Measurements from ENCODE around the gene SARDH. TPM values are rescaled to one million over a fixed set of nuclear protein-coding genes. Genes with fewer than 3 reads are reported as not detected.

SARDH gene
- total RNA-seq, 4 donors from 2014 or later, result 0.10 to 0.29 TPM; not detected in 2

- no peak overlapping the region for H3K4me3 ChIP-seq (ENCODE audit: low read depth, poor library complexity, severe bottlenecking)
- DNase-seq (ENCODE audit: low spot score in 2 of 2), result no peak
- intact Hi-C loops (cut with DNase I; ENCODE audit: low total_unique reads), result no loop called here
- WGBS, 2 donors, result 82% methylated on average over 30 to 31 of the region's 32 CpGs
- TF ChIP-seq CTCF (IDR thresholded peaks at IDR 0.05), result no peak
- TF ChIP-seq POLR2A (IDR thresholded peaks at IDR 0.05), result no peak
Measured at GRCh38 chr9:133711428-133712220, 26.5 kb downstream of the SARDH start.

GRCh38 chr9:133710661-133711427 is 27.3 kb downstream of the SARDH start:
- intact Hi-C loops (cut with DNase I; ENCODE audit: low total_unique reads), result no loop called here
- 84 to 85% methylated on average over 14 to 16 of the region's 16 CpGs for WGBS, 2 donors
- TF ChIP-seq CTCF (IDR thresholded peaks at IDR 0.05) (no peak), POLR2A (IDR thresholded peaks at IDR 0.05) (no peak)
- H3K4me3 ChIP-seq (ENCODE audit: low read depth, poor library complexity, severe bottlenecking), result no peak overlapping the region
- no peak for DNase-seq (ENCODE audit: low spot score in 2 of 2)

GRCh38 chr9:133709691-133710571 is 28.2 kb downstream of the SARDH start:
- DNase-seq (ENCODE audit: low spot score in 2 of 2), result no peak
- TF ChIP-seq POLR2A (IDR thresholded peaks at IDR 0.05) (no peak), CTCF (IDR thresholded peaks at IDR 0.05) (no peak)
- intact Hi-C loops (cut with DNase I; ENCODE audit: low total_unique reads), result no loop called here
- H3K4me3 ChIP-seq (ENCODE audit: low read depth, poor library complexity, severe bottlenecking), result no peak overlapping the region
- 93 to 94% methylated on average over 32 of the region's 32 CpGs for WGBS, 2 donors

GRCh38 chr9:133709015-133709611 is 29.0 kb downstream of the SARDH start:
- TF ChIP-seq CTCF (IDR thresholded peaks at IDR 0.05) (no peak), POLR2A (IDR thresholded peaks at IDR 0.05) (no peak)
- H3K4me3 ChIP-seq (ENCODE audit: low read depth, poor library complexity, severe bottlenecking), result no peak overlapping the region
- no peak for DNase-seq (ENCODE audit: low spot score in 2 of 2)
- intact Hi-C loops (cut with DNase I; ENCODE audit: low total_unique reads), result no loop called here
- WGBS, 2 donors, result 74 to 76% methylated on average over 16 to 24 of the region's 26 CpGs

- DNase-seq (ENCODE audit: low spot score in 2 of 2), result no peak
- intact Hi-C loops (cut with DNase I; ENCODE audit: low total_unique reads), result no loop called here
- WGBS, 2 donors, result 88 to 92% methylated on average over 29 to 30 of the region's 30 CpGs
- TF ChIP-seq CTCF (IDR thresholded peaks at IDR 0.05), result no peak
- no peak for TF ChIP-seq POLR2A (IDR thresholded peaks at IDR 0.05)
- H3K4me3 ChIP-seq (ENCODE audit: low read depth, poor library complexity, severe bottlenecking), result no peak overlapping the region
Measured at GRCh38 chr9:133708246-133709014, 29.7 kb downstream of the SARDH start.
